Prostate gland (tissue), 2 donors: ENCODE measurements around the gene ASGR1. TPM values are rescaled to one million over a fixed set of nuclear protein-coding genes. Genes with fewer than 3 reads are reported as not detected.
"Not testable (repeated sequence)": the region's sequence is repeated elsewhere in the genome, so short reads cannot be mapped to it uniquely, and the experiment has no call there.

ENCODE experiments used
- DNase-seq: peaks from one replicate; pipeline ENCODE4 v3.0.0-alpha.2; 2019; ENCODE audit warnings: low spot score
- H3K27ac ChIP-seq, 2 donors: fragments of 200-600 bp; sonication (generic); 2 replicates each; pipeline ENCODE4 v1.5.1; 2017 to 2019
- H3K27me3 ChIP-seq: fragments of 200-600 bp; sonication (generic); replicated peaks from 2 replicates; pipeline ENCODE4 v1.5.1; 2019; ENCODE audit not compliant: insufficient read depth
- H3K36me3 ChIP-seq, 2 donors: fragments of 200-600 bp; sonication (generic); 1 replicate in 1 of 2; 2 replicates in 1 of 2; pipeline versions ENCODE4 v1.5.1 to v1.8.1; 2017 to 2019
- H3K4me1 ChIP-seq: fragments of 200-600 bp; sonication (generic); replicated peaks from 2 replicates; pipeline ENCODE4 v1.5.1; 2019
- H3K4me3 ChIP-seq, 2 donors: fragments of 200-600 bp; sonication (generic); 2 replicates each; pipeline ENCODE4 v1.5.1; 2017 to 2019
- H3K9me3 ChIP-seq: fragments of 200-600 bp; sonication (generic); 2 replicates; pipeline ENCODE4 v1.5.1; 2017
- CTCF ChIP-seq, 4 experiments: fragments of 200-600 bp in 2 of 4; fragments of 450-650 bp in 2 of 4; sonication (generic) in 2 of 4; IDR thresholded peaks; 1 replicate in 3 of 4; 2 replicates in 1 of 4; pipeline ENCODE4 v1.5.1; 2016 to 2019; ENCODE audit warnings: antibody characterized with exemption in 4 of 4, mild to moderate bottlenecking in 2 of 4, moderate library complexity in 2 of 4
- POLR2A ChIP-seq: fragments of 450-650 bp; IDR thresholded peaks from one replicate; pipeline ENCODE4 v1.6.1; 2016; ENCODE audit warnings: antibody characterized with exemption, mild to moderate bottlenecking
- POLR2AphosphoS5 ChIP-seq: sonication (generic); formaldehyde crosslinking; IDR thresholded peaks from one replicate; pipeline ENCODE4 v1.6.1; 2017; ENCODE audit warnings: antibody characterized with exemption
- WGBS: methylation state at CpG from one replicate; pipeline ENCODE4 v1.1.5; 2018; 5-methylcytosine and 5-hydroxymethylcytosine counted together
- intact Hi-C: fragments of 100-400 bp; cut with DNase I; formaldehyde crosslinking; loops from one replicate; pipeline ENCODE4 v1.14.2; 2022
- total RNA-seq, 2 donors: library from RNA; depleted of rRNA; stranded (reverse); fragments of >200 nt; gene quantifications; one replicate each; pipeline ENCODE4 v1.1.0, GENCODE V29; 2016

ASGR1 gene
- total RNA-seq, 2 donors from 2014 or later = 0.50 to 9.4 TPM

- Histone ChIP-seq H3K27me3 (no peaks in the 10 kb centered on the region), H3K4me1 (no peaks in the 10 kb centered on the region), H3K36me3 (no peaks in the 10 kb centered on the region), H3K9me3 (no peaks in the 10 kb centered on the region), H3K27ac (no peak overlapping the region), H3K4me3 (no peak overlapping the region)
- DNase-seq = no peak
- TF ChIP-seq POLR2AphosphoS5 (no peak), POLR2A (no peak), CTCF (IDR thresholded peaks at IDR 0.05) (no peak)
- intact Hi-C loops = no loop called here
- 38% methylated on average over 7 of the region's 7 CpGs for WGBS
Measured at GRCh38 chr17:7132511-7133094, 46.6 kb downstream of the ASGR1 start.

- no peak for DNase-seq
- 92% methylated on average over 5 of the region's 5 CpGs for WGBS
- intact Hi-C loops = no loop called here
- no peak overlapping the region for H3K27ac ChIP-seq
- no peaks in the 10 kb centered on the region for H3K9me3 ChIP-seq
- no peaks in the 10 kb centered on the region for H3K4me1 ChIP-seq
- no peak overlapping the region for H3K4me3 ChIP-seq
- no peaks in the 10 kb centered on the region for H3K36me3 ChIP-seq
- no peaks in the 10 kb centered on the region for H3K27me3 ChIP-seq
- no peak for TF ChIP-seq CTCF (IDR thresholded peaks at IDR 0.05)
- no peak for TF ChIP-seq POLR2AphosphoS5
- no peak for TF ChIP-seq POLR2A
Measured at GRCh38 chr17:7131423-7131791, 47.8 kb downstream of the ASGR1 start.

GRCh38 chr17:7130621-7131422 lies 48.3 kb downstream of the ASGR1 start:
- Histone ChIP-seq H3K27ac (no peak overlapping the region), H3K4me3 (no peak overlapping the region), H3K9me3 (no peaks in the 10 kb centered on the region), H3K36me3 (no peaks in the 10 kb centered on the region), H3K27me3 (no peaks in the 10 kb centered on the region), H3K4me1 (no peaks in the 10 kb centered on the region)
- WGBS = 62% methylated on average over 11 of the region's 11 CpGs
- TF ChIP-seq CTCF (IDR thresholded peaks at IDR 0.05) (no peak), POLR2AphosphoS5 (no peak), POLR2A (no peak)
- intact Hi-C loops = no loop called here
- DNase-seq = no peak

GRCh38 chr17:7129311-7129710 lies 49.9 kb downstream of the ASGR1 start:
- Histone ChIP-seq H3K4me3 (no peak overlapping the region), H3K9me3 (no peaks in the 10 kb centered on the region), H3K27ac (no peak overlapping the region), H3K27me3 (no peaks in the 10 kb centered on the region), H3K4me1 (no peaks in the 10 kb centered on the region), H3K36me3 (no peaks in the 10 kb centered on the region)
- no peak for DNase-seq
- intact Hi-C loops = no loop called here
- TF ChIP-seq CTCF (IDR thresholded peaks at IDR 0.05) = no peak
- TF ChIP-seq POLR2AphosphoS5 = no peak
- TF ChIP-seq POLR2A = no peak
- WGBS = 94% methylated on average over 8 of the region's 8 CpGs

- intact Hi-C loops = no loop called here
- H3K4me1 ChIP-seq = no peaks in the 10 kb centered on the region
- DNase-seq = no peak
- H3K36me3 ChIP-seq = no peaks in the 10 kb centered on the region
- no peak overlapping the region for H3K27ac ChIP-seq
- no peaks in the 10 kb centered on the region for H3K9me3 ChIP-seq
- WGBS = 62% methylated on average over 5 of the region's 5 CpGs
- H3K4me3 ChIP-seq = no peak overlapping the region
- TF ChIP-seq POLR2AphosphoS5 (no peak), POLR2A (no peak), CTCF (IDR thresholded peaks at IDR 0.05) (no peak)
- H3K27me3 ChIP-seq = no peaks in the 10 kb centered on the region
Measured at GRCh38 chr17:7128160-7128559, 51.0 kb downstream of the ASGR1 start.

GRCh38 chr17:7127501-7127900 lies 51.7 kb downstream of the ASGR1 start:
- H3K4me1 ChIP-seq, intact Hi-C loops, H3K4me3 ChIP-seq, H3K9me3 ChIP-seq, DNase-seq, H3K27me3 ChIP-seq, H3K27ac ChIP-seq, H3K36me3 ChIP-seq: not testable (repeated sequence)
- WGBS = 95% methylated on average over 5 of the region's 5 CpGs

- H3K9me3 ChIP-seq, H3K27me3 ChIP-seq, DNase-seq, H3K4me1 ChIP-seq, H3K4me3 ChIP-seq, H3K27ac ChIP-seq, intact Hi-C loops, H3K36me3 ChIP-seq: not testable (repeated sequence)
- WGBS = 81% methylated on average over 12 of the region's 12 CpGs
Measured at GRCh38 chr17:7126386-7126785, 52.8 kb downstream of the ASGR1 start.
